A673 (cell line): ENCODE data around the gene USP17L18. TPM values are rescaled to one million over a fixed set of nuclear protein-coding genes. Genes with fewer than 3 reads are reported as not detected.
"Not testable (repeated sequence)": the region's sequence is repeated elsewhere in the genome, so short reads cannot be mapped to it uniquely, and the experiment has no call there.

ENCODE experiments used
- Bru-seq: library from RNA; stranded (reverse); fragments of 400-500 nt; gene quantifications from one replicate; lab custom pipeline; 2021; lab: Mats Ljungman, UMichigan
- BruChase-seq, 2 experiments: library from RNA; stranded (reverse); fragments of 400-500 nt; gene quantifications; one replicate each; lab custom pipeline; 2021; lab: Mats Ljungman, UMichigan
- BruUV-seq: library from RNA; stranded (reverse); fragments of 400-500 nt; replicated peaks from 2 replicates; lab custom pipeline; 2021; lab: Mats Ljungman, UMichigan
- CTCF ChIA-PET: fragments of 300-600 bp; sonication (Branson Sonifier 250); formaldehyde crosslinking; loops from one replicate; lab custom pipeline; 2022; ENCODE audit warnings: antibody characterized with exemption; lab: Charles Lee
- POLR2A ChIA-PET: fragments of 300-600 bp; sonication (Branson Sonifier 250); formaldehyde crosslinking; loops from one replicate; lab custom pipeline; 2022; ENCODE audit warnings: antibody characterized with exemption; ENCODE audit not compliant: low non-redundant PET; lab: Charles Lee
- DNase-seq: peaks from one replicate; pipeline ENCODE4 v3.0.0-alpha.2; 2015; ENCODE audit warnings: low spot score
- H3K27ac ChIP-seq: fragments of 200-600 bp; sonication (generic); 2 replicates; pipeline ENCODE4 v1.5.1; 2016; ENCODE audit warnings: mixed run types, low read depth, mild to moderate bottlenecking, mixed read lengths, antibody characterized with exemption, low read length; ENCODE audit not compliant: poor library complexity, severe bottlenecking
- H3K27me3 ChIP-seq: fragments of 200-600 bp; sonication (generic); replicated peaks from 2 replicates; pipeline ENCODE4 v1.6.1; 2017; ENCODE audit warnings: mixed run types, low read depth, mild to moderate bottlenecking, mixed read lengths, antibody characterized with exemption, low read length; ENCODE audit not compliant: insufficient read depth, poor library complexity
- H3K36me3 ChIP-seq: fragments of 200-600 bp; sonication (generic); 2 replicates; pipeline ENCODE4 v1.6.1; 2016; ENCODE audit warnings: mixed run types, mild to moderate bottlenecking, mixed read lengths, antibody characterized with exemption, low read length; ENCODE audit not compliant: insufficient read depth, poor library complexity, severe bottlenecking
- H3K4me1 ChIP-seq: fragments of 200-600 bp; sonication (generic); 2 replicates; pipeline ENCODE4 v1.6.1; 2017; ENCODE audit warnings: mixed run types, mild to moderate bottlenecking, mixed read lengths, antibody characterized with exemption, low read length; ENCODE audit not compliant: insufficient read depth, poor library complexity, severe bottlenecking
- H3K4me3 ChIP-seq: fragments of 200-600 bp; sonication (generic); 2 replicates; pipeline ENCODE4 v1.5.1; 2016; ENCODE audit warnings: low read depth, mixed run types, mild to moderate bottlenecking, mixed read lengths, low read length; ENCODE audit not compliant: poor library complexity, severe bottlenecking
- H3K9me3 ChIP-seq: fragments of 200-600 bp; sonication (generic); 2 replicates; pipeline ENCODE4 v1.6.1; 2016; ENCODE audit warnings: mixed run types, low read depth, mild to moderate bottlenecking, mixed read lengths, antibody characterized with exemption, low read length; ENCODE audit not compliant: poor library complexity, severe bottlenecking
- intact Hi-C: fragments of 100-400 bp; cut with micrococcal nuclease; formaldehyde crosslinking; loops from one replicate; pipeline ENCODE4 v1.10.0; 2022; ENCODE audit not compliant: unreplicated experiment
- long read RNA-seq: library from polyadenylated mRNA; stranded (forward); transcript quantifications from one replicate; pipeline ENCODE4 v2.0.0, GENCODE V29; 2022
- total RNA-seq: library from RNA; stranded (reverse); gene quantifications from 2 replicates; pipeline ENCODE4 v1.2.3, GENCODE V29; 2021

USP17L18 gene, protein sequence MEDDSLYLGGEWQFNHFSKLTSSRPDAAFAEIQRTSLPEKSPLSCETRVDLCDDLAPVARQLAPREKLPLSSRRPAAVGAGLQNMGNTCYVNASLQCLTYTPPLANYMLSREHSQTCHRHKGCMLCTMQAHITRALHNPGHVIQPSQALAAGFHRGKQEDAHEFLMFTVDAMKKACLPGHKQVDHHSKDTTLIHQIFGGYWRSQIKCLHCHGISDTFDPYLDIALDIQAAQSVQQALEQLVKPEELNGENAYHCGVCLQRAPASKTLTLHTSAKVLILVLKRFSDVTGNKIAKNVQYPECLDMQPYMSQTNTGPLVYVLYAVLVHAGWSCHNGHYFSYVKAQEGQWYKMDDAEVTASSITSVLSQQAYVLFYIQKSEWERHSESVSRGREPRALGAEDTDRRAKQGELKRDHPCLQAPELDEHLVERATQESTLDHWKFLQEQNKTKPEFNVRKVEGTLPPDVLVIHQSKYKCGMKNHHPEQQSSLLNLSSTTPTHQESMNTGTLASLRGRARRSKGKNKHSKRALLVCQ
- not detected in 2 replicates for total RNA-seq
- Bru-seq, nascent RNA, result not detected
- not detected for BruChase-seq, experiment 1, labeled RNA remaining after a 2-hour chase
- BruChase-seq, experiment 2, labeled RNA remaining after a 6-hour chase, result not detected
- long read RNA-seq, result 0 reads

DNA sequence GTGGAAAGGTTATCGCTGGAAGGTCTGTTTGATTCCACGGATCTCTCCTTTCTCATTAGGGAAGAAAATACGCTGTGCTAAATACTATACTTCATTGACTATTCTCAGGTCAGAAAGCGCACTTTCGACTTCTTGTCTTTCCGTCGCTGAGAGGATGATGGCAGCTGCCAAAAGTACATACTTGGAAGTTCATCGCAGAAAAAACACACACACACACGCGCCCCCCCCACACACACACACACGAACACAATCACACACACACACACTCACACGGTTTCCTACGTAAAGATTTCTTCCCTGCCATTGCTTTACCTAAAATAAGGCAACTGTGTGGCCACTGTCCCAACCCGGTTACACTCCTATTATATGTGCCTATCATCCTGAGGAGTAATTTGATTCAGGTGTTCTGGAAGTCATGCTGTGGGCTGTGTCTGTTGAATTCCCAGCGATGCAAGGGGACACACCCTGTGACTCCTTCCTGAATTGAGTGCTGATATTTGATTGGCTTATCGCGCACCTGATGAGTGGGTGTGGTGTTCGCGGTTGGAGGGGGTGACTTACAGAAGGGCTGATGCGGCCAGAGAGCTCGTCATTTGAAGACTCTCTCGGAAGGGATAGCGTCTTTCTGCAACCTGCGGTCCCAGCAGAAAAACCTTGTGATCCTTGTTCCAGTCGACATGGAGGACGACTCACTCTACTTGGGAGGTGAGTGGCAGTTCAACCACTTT is at the start of gene USP17L18:
Gene USP17L18, plus strand, starts transcription at position 678 of the 728 bp plus-strand sequence. Its CDS starts 0 bp downstream, at position 678.
- peak; percentile 7 for DNase-seq
- CTCF ChIA-PET, H3K27ac ChIP-seq, POLR2A ChIA-PET, BruUV-seq, H3K27me3 ChIP-seq, H3K9me3 ChIP-seq, intact Hi-C loops, H3K4me3 ChIP-seq, H3K4me1 ChIP-seq, H3K36me3 ChIP-seq: not testable (repeated sequence)

DNA sequence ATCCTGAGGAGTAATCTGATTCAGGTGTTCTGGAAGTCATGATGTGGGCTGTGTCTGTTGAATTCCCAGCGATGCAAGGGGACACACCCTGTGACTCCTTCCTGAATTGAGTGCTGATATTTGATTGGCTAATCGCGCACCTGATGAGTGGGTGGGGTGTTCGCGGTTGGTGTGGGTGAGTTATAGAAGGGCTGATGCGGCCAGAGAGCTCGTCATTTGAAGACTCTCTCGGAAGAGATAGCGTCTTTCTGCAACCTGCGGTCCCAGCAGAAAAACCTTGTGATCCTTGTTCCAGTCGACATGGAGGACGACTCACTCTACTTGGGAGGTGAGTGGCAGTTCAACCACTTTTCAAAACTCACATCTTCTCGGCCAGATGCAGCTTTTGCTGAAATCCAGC is 38.1 kb upstream of the USP17L18 start, which contains the start of gene USP17L10:
Gene USP17L10, plus strand, starts transcription at position 301 of the 400 bp plus-strand sequence. Its CDS starts 0 bp downstream, at position 301.
- H3K4me3 ChIP-seq, H3K27ac ChIP-seq, H3K27me3 ChIP-seq, intact Hi-C loops, CTCF ChIA-PET, BruUV-seq, POLR2A ChIA-PET, DNase-seq, H3K9me3 ChIP-seq, H3K4me1 ChIP-seq, H3K36me3 ChIP-seq: not testable (repeated sequence)

DNA sequence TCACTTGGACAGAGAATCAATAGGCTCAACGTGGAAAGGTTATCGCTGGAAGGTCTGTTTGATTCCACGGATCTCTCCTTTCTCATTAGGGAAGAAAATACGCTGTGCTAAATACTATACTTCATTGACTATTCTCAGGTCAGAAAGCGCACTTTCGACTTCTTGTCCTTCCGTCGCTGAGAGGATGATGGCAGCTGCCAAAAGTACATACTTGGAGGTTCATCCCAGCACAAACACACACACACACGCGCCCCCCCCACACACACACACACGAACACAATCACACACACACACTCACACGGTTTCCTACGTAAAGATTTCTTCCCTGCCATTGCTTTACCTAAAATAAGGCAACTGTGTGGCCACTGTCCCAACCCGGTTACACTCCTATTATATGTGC is 33.7 kb upstream of the USP17L18 start:
- POLR2A ChIA-PET, intact Hi-C loops, CTCF ChIA-PET, H3K27ac ChIP-seq, BruUV-seq, H3K4me3 ChIP-seq, H3K4me1 ChIP-seq, H3K27me3 ChIP-seq, H3K9me3 ChIP-seq, DNase-seq, H3K36me3 ChIP-seq: not testable (repeated sequence)

DNA sequence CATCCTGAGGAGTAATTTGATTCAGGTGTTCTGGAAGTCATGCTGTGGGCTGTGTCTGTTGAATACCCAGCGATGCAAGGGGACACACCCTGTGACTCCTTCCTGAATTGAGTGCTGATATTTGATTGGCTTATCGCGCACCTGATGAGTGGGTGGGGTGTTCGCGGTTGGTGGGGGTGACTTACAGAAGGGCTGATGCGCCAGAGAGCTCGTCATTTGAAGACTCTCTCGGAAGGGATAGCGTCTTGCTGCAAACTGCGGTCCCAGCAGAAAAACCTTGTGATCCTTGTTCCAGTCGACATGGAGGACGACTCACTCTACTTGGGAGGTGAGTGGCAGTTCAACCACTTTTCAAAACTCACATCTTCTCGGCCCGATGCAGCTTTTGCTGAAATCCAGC is 33.3 kb upstream of the USP17L18 start, which contains the start of gene USP17L11:
Gene USP17L11, plus strand, starts transcription at position 301 of the 400 bp plus-strand sequence. Its CDS starts 0 bp downstream, at position 301.
- POLR2A ChIA-PET, CTCF ChIA-PET, H3K4me3 ChIP-seq, H3K9me3 ChIP-seq, H3K27me3 ChIP-seq, H3K36me3 ChIP-seq, DNase-seq, H3K27ac ChIP-seq, intact Hi-C loops, H3K4me1 ChIP-seq, BruUV-seq: not testable (repeated sequence)

DNA sequence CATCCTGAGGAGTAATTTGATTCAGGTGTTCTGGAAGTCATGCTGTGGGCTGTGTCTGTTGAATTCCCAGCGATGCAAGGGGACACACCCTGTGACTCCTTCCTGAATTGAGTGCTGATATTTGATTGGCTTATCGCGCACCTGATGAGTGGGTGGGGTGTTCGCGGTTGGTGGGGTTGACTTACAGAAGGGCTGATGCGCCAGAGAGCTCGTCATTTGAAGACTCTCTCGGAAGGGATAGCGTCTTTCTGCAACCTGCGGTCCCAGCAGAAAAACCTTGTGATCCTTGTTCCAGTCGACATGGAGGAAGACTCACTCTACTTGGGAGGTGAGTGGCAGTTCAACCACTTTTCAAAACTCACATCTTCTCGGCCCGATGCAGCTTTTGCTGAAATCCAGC is 28.6 kb upstream of the USP17L18 start, which contains the start of gene USP17L12:
Gene USP17L12, plus strand, starts transcription at position 301 of the 400 bp plus-strand sequence. Its CDS starts 0 bp downstream, at position 301.
- CTCF ChIA-PET, H3K27ac ChIP-seq: not testable (repeated sequence)

DNA sequence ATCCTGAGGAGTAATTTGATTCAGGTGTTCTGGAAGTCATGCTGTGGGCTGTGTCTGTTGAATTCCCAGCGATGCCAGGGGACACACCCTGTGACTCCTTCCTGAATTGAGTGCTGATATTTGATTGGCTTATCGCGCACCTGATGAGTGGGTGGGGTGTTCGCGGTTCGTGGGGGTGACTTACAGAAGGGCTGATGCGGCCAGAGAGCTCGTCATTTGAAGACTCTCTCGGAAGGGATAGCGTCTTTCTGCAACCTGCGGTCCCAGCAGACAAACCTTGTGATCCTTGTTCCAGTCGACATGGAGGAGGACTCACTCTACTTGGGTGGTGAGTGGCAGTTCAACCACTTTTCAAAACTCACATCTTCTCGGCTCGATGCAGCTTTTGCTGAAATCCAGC is 23.8 kb upstream of the USP17L18 start, which contains the start of gene USP17L13:
Gene USP17L13, plus strand, starts transcription at position 301 of the 400 bp plus-strand sequence. Its CDS starts 0 bp downstream, at position 301.
- H3K36me3 ChIP-seq, CTCF ChIA-PET, H3K4me1 ChIP-seq, H3K27me3 ChIP-seq, intact Hi-C loops, DNase-seq, H3K4me3 ChIP-seq, POLR2A ChIA-PET, H3K9me3 ChIP-seq, BruUV-seq, H3K27ac ChIP-seq: not testable (repeated sequence)

More for the DNA sequence above, 28.6 kb upstream of the USP17L18 start, which contains the start of gene USP17L12:
- POLR2A ChIA-PET, H3K36me3 ChIP-seq, H3K4me1 ChIP-seq, intact Hi-C loops, BruUV-seq, H3K9me3 ChIP-seq, H3K4me3 ChIP-seq, DNase-seq, H3K27me3 ChIP-seq: not testable (repeated sequence)

DNA sequence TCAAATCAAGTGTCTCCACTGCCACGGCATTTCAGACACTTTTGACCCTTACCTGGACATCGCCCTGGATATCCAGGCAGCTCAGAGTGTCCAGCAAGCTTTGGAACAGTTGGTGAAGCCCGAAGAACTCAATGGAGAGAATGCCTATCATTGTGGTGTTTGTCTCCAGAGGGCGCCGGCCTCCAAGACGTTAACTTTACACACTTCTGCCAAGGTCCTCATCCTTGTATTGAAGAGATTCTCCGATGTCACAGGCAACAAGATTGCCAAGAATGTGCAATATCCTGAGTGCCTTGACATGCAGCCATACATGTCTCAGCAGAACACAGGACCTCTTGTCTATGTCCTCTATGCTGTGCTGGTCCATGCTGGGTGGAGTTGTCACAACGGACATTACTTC is 18.2 kb upstream of the USP17L18 start:
- H3K27me3 ChIP-seq, POLR2A ChIA-PET, H3K27ac ChIP-seq, BruUV-seq, H3K36me3 ChIP-seq, intact Hi-C loops, H3K4me3 ChIP-seq, H3K4me1 ChIP-seq, H3K9me3 ChIP-seq, CTCF ChIA-PET, DNase-seq: not testable (repeated sequence)
